Dermis microvascular lymphatic vessel endothelial cell (primary cell): ENCODE measurements around the gene B3GAT1. TPM values are rescaled to one million over a fixed set of nuclear protein-coding genes. Genes with fewer than 3 reads are reported as not detected.

Source experiments
- DNase-seq, 2 donors: peaks; one replicate each; pipeline versions ENCODE4 v3.0.0 to v3.0.0-alpha.2; 2010; ENCODE audit warnings: low read depth in 2 of 2
- total RNA-seq: library from RNA; depleted of rRNA; stranded (reverse); fragments of >200 nt; gene quantifications from 2 replicates; pipeline ENCODE4 v1.2.1, GENCODE V29; 2014

The B3GAT1 gene
- total RNA-seq, 1 donor from 2014 or later, result not detected

DNA sequence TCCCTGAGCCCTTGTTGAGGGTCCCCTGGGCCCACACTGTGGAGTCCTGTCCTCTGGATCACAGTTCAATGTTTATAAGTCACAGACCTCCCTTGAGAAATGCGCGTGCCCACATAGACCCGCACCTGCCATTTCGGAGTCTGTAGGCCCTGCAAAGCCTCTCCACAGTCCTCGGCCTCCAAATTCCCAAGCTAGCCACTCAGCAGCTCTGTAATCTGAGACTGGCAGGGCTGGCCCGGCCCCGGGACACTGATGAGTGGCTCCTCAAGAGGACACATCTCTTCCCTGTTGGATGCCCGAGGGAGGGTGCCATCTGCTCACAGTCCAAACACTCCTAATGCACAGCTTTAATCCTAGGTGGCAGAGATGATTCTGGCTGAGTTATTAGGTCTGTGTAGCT is 39.1 kb downstream of the B3GAT1 start:
- no peak for DNase-seq

DNA sequence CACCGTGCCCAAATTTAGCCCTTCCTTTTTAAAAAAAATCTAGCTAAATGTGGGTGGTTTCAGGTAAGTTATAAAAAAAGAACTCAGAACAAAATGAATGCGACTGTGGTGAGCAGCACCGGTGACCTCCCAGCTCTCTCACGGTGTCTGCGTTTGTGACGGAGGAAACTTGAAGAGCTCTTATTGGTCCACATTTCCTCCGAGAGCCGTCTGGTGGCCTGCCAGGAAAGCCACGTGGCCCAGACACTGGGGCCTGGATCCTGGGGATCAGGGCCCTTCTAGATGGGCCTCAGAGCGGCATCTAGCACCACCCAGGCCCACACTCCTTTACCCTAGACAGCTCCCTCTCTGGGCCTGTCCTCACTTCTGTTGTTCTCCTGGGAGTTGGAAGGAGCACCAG is 39.5 kb downstream of the B3GAT1 start:
- no peak for DNase-seq

DNA sequence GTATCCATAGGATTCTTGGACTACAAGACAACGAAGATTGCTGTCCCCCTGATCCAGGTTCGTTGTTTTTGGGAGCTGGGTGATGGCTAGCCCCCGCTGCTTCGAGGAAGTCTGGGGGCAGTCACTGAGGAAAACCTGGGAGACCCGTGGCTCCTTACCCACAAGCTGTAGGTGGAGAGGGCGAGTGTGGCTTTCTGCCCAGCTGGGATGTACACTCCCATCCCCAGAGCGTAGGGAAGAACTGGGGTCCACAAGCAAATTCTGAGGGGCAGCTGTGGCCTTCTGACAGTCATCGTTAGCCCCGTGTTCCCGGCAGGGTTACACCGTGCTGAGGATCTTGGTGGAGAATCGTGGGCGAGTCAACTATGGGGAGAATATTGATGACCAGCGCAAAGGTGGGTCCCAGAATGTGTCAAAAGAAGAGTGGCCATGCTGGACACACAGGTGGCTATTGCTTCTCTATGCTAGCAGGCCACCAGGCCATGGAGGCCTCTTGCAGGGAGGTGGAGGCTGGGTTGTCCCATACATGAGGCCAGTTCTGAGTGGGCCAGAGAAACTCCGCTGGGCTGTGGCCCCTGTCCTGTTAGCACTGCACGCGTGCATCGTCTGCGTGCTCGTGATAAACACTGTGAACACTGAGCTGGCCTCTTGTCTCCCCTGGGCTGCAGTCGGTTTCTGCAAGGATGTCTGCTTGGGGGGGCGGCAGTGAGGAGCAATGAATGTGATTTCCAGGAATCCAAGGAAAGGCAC is 40.4 kb downstream of the B3GAT1 start:
- no peak for DNase-seq

DNA sequence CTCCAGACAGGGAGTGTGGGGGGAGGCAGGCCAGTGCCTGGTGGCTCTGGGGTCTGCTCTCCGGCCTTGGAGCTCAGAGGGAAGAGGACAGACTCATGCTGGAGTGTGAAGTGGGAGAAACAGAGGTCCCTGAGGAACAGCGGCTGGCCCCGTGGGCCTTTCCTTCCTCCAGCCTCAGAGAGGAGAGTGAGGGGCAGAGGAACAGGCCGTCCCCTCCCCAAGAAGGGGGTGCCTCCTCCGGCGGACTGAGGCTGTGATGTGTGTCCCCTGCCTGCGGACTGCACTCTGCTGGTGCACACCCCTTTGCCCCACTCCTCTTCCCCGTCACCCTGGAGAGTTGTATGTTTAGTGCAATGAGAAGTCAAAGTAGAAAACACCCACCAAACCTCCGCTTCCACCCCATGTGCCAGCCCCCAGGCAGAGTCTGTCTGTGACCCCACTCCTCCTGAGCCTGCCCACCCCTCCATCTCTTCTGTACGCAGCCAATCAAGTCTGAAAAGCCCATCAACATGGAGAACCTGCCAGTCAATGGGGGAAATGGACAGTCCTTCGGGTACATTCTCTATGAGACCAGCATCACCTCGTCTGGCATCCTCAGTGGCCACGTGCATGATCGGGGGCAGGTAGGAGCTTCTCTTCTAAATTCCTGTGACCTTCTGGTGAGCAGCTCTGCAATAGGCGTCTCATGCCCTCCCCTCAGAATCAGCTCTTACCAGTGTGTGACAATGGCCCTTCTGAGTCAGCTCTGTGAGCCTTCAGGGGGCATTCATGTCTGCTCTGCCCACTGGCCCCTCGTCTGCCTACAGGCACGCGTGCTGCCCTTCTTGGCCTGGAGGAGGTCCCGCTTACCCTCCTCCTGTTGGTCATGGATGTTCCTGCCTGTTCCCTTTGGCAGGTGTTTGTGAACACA is 41.3 kb downstream of the B3GAT1 start:
- DNase-seq, result no peak

DNA sequence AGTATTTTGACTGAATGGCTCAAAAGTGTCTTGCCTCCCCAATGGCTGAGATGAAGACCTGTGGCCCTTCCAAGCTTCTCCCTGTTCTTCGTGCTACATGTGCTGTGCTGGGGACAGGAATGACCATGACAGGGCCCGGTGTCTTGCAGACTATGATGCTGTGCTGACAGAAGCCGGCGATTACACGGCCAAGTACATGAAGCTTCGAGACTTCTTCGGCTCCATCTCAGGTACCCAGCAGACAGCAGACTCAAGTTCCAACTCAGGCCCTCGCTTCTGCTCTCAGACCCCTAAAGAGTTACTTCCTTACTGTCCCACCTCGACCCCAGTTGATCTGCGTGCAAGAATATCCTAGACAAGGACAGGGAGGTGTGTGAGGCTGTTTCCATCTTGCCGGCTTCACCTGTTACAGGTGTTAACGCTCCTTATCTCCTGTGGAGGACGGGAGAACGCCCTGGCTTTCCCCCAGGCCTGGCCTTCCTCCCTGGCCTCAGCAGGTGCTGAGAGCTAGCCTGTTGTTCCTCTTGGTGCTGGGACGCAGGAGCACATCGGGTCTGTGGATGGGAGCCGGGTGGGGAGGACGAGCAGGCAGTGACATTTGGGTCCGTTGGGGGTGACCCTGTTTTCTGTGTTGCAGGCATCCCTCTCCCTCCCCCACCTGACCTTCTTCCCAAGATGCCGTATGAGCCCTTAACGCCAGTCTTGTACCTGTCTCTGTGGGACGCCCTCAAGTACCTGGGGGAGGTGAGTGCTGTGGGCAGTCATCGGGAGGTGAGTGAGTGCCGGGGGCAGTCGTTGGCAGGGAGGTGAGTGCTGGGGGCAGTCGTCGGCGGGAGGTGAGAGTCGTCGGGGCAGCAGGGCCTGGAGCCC is 42.2 kb downstream of the B3GAT1 start:
- no peak for DNase-seq

DNA sequence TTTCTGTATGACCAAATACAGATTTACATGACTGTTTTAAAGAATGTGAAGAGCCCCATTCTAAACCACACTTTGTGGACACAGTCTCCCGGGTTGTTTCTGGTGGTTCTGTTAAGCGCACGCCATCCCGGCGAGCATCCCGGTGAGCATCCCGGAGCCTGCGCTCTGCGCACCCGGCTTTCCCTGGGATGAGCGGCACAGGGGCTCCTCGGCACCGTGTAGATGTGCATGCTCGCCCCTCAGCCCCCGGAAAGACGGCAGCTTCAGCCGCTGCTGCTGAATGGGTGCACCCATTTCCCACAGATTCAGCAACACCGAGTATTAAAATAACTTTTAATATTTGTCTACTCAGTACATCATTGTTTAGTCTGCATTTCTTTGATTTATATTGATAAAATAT is 44.3 kb downstream of the B3GAT1 start:
- no peak for DNase-seq

DNA sequence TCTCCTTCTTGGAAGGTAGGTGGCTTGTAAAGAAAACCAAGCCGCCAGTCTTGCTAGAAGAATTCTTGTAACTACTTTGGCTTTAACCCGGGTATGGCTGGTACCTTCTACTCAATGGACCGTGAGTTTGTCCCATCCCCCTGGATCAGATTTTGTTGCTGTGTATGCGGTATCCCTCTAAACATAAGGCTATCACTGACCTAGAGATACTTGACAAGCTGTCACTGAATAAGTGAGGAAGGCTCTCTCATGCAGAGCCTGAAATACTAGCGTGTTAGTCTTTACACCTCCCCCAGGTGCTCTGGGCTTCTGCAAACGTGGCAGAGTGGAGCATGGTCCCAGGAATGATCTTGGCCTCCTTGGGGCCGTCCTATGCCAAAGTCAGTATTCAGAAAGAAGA is 45.8 kb downstream of the B3GAT1 start:
- DNase-seq, result no peak

DNA sequence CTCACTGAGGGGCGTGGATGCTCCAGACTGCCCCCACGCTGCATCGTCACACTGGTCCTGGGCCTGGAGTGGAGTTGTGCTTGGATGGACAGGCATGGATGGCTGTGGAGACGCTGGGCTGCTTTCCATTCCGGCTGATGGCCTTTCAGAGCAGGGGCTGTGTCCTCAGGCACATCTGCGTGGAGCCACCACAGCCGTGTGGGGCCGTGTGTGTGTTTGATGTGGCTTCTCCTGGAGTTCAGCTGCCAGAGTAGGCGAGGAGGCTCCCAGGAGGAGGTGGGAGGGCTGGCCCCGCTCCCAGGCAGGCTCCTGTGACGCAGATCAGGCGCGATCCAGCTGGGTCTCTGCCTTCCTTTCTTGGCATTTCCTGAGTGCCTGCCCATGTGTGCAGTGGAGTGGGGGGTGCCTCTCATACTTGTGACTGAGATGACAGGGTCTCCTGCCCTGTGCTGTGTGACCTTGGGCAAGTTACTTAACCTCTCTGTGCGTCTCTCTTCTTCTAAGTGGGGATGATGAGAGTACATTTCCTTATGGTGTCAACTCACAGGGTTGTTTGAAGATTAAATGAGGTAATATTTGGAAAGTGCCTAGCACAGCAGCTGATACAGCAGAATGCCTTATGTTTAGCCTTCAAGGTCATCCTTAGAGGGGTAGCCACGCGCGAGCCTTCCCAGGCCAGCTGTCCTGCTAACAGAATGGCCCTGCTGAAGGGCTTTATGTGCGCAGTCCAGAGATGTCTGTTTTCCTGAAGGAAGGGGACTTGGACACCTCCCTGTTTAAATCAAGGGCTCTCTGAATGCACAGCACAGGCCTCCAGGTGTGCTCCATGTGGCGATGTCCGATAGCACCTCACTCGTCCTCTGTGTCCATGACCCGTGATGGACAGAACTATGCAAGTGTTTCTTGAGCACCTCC is 46.8 kb downstream of the B3GAT1 start:
- no peak for DNase-seq

DNA sequence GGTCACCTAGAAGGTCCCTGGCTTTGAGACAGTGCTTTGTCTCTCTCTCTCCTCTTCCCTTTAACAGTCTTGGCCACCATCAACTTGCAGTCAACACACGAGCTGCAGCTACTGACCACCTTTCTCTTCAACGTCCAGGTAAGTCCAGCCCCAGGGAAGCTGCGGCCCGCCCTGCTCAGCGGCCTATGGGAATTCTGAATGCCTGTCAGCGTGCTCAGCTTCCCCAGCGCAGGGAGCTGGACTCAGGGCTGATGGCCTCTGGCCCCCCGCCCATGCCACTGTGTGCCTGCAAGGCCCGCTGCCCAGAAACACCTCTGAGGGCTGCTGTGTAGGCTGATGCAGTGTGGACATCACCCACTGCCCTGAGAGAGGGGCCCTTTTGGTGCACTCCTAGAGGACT is 47.8 kb downstream of the B3GAT1 start:
- no peak for DNase-seq

DNA sequence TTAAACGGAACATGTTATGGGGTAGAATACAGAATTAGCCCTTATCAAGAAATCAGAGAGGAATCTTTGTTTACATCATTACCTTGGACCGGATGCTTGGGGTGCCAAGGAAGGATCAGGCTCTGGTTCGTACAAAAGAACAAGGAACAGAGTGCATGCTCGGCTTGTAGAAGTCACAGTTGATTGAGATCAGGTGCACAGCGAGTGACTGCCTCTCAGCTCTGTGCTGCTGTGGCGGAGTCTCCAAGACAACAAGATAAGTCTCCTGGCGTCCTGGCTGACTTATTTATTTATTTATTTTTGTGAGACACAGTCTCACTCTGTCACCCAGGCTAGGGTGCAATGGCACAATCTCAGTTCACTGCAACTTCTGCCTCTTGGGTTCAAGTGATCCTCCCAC is 48.5 kb downstream of the B3GAT1 start:
- DNase-seq, result no peak

DNA sequence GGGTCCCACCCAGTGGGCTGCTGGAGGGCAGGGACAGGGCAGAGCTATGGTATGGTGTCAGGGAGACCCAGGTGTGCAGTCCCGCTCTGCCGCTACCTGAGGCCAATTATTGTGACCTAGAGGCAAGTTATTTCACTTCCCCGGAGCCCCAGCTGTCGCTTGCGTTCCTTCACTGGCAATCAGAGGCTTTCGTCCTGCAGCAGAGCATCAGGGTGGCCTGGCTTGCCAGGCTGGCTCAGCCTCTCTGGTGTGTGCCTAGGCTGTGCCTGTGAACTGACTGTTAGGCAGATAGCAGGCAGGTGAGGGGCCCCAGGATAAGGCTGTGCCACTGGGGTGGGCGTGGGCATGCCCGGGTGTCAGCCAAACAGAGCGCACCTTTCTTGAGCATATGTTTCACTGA is 48.9 kb downstream of the B3GAT1 start:
- no peak for DNase-seq

DNA sequence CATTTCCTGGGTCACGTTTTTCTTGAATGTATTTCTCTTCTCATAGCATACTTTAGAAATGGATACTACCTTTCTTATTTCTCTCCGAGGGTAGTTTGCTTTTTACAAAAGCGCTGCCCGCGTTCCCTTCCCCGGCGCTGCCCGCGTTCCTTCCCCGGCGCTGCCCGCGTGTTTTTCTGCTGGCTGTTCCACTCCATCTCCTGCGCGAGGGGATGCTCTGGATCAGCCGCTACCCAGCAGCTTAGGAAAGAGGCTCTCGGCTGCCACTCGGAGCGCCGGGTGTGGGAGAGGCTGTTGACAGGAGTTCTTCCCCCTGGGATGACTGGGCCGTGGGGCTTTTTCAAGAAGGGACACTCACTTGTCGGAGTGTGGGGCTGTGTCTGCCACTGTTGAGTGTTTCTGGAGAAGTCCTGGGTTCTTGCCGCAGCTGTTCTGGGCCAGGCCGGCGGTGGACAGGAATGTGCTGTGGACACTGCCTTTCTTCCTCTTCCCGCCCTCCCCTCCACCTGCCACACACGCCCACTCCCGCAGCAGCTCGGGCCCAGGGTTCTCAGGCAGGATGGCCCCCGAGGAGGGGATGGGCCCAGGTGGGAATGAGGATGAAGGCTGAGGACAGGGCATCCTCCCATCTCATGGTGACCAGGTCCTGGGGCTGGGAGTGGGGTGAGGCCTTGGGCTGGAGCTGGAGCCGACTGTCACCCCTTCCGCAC is 49.7 kb downstream of the B3GAT1 start:
- no peak for DNase-seq

DNA sequence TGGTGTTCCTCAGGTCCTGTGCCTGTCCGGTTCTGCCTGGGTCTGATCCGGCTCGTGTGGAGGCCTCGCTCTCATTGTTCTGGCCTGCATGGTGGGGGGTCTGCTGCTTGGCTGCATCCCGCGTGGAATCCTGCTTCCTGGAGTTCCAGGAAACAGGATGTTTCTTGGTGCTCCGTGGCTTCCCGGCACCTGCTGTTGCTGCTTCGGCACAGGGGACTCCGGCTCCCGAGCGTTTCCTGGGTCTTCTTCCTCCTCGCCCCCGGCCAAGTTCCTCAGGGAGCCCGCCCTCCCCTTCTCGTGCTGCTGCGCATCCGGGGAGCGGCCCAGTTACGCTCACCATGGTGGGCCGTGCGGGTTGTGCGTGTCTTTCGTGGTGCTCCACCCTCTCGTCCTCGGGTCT is 50.4 kb downstream of the B3GAT1 start:
- DNase-seq, result no peak

DNA sequence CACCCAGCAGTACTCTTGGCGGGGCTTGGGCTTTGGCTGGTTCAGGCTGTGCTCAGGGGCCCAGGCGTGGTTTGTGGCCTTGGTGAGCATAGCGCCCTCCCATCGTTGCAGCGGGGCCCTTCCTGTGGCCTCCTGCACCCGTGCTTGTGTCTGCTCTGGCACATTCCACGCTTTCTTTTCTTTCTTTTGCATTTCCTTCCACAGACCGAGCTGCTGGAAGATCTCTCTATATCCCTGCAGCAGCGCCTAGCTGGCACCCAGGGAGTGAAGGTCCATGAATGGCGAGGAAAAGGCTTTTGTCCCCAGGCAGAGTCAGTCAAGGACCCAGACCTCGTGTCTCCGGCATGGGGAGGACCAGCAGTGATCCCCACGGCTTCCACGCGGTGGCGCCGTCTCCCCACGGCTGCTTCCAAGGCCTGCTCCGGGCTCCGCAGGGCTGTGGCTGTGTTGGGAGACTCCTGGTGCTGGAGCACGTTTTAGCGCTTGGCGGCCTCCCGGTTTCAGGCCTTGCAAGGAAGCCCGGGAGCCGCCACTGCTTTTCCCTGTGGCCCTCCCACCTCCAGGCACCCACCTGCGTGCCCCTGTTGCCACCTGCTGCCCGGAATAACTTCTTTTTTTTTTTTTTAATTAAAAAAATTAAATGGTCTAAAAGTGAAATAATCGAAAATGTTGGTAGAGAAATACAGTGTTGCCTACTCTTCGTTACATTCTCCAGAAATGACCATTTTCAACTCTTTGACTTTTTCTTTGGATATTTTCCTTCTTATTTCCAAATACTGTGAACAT is 51.8 kb downstream of the B3GAT1 start:
- DNase-seq, result peak; percentile 33 to 72

DNA sequence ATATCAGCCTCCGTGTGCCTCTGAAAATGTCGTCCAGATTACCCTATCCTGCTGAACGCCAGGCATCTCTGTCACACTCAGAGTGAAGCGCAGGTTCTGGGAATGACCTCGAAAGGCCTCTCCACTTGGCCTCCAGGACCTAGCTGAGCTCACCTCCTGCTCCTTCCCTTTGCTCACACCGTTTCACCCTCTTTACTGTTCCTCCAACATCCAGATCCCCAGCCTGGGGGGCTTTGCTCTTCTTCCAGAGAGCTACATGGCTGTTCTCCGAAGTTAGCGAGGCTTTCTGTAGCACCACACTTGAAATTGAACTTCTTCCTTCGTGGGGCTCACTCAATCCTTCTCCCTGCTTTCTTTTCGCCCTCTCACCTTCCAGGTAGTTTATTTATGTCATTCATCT is 52.4 kb downstream of the B3GAT1 start:
- DNase-seq, result no peak

DNA sequence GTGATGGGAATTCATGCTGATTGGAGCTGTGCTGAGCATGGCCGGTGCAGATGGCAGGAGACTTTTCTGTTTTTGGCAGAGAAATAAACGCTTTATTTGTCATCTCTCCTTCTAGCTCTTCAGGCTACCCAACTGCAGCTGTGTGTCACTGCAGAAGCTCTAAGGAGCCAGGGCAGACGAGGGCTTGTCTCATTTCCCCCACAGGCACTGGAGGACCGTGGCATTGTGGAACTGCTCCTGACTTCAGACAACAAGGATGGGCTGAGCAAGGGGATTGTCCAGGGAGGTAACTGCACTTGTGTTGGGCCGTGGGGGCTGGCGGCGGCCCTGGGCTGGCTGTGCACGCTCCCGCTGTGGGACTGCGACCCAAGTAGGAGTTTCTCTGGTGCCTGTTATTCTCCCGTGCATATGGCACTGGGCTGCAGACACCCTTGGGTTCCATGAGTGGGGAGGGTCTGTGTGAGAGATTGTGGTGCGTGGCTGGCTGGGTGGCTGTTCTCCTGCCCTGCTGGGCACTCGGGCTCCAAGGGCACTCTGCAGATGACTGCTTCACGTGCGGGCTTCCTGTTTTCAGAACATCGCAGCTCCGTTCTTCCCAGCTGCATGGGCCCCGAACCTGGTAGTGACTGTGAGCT is 53.1 kb downstream of the B3GAT1 start:
- no peak for DNase-seq

DNA sequence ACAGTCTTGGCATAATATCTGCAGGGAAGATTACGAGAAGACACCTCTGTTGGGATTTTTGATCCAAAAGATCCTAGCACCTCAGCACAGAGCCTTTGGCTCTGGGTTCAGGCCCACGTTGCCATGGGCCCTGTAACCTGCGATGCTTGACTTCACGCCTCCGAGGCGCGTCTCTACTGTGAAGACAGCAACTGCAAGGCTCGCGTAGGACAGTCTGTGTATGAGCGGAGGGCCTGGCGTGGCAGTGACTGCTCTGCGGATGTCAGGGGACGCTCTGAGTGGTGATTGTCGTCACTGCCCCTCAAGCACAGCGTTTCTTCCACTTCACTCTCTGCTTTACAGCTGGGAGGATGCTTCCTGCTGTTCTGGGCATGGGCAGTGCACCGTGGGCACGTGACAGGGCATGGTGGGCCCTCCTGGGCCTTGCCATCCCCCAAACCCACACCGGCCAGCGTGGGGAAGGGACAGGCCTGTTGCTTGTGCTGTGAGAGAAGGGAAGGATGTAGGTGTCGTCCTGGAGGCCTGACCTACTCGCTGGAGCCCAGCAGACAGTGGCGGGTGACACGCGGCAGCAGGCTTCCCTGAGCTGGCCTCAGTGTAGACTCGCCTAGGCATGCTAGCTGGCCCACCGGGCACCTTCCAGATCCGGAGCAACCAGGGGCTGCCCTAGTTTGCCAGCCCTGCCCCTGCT is 53.7 kb downstream of the B3GAT1 start:
- DNase-seq, result no peak

DNA sequence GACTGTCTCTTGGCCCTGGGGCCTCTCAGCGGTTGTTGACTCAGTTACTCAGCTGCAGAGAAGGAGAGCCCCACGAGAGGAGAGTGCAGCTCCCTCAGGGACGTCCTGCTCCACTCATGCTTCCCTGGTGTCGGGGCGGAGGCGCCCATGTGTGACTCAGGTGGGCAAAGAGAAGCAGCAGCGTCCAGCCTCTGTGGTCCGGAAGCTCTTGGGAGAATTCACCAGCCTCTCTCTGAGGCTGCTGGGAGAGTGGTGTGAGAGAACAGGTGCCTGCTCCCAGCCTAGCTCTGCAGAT is 54.5 kb downstream of the B3GAT1 start:
- no peak for DNase-seq
